MM.1S (cell line): ENCODE data around the gene TSPEAR.
A peak's percentile ranks its signal among the peaks of the same experiment; 100 is the strongest.

Source experiments
- DNase-seq: peaks from one replicate; pipeline ENCODE4 v3.0.0-alpha.2; 2015
- H2AFZ ChIP-seq: fragments of 300-600 bp; sonication (generic); 2 replicates; pipeline ENCODE4 v1.6.0; 2016; ENCODE audit warnings: antibody characterized with exemption, low read length
- H3F3A ChIP-seq: fragments of 300-600 bp; sonication (generic); 2 replicates; pipeline ENCODE4 v1.6.1; 2016; ENCODE audit warnings: mild to moderate bottlenecking, antibody characterized with exemption, low read length, moderate library complexity, mixed read lengths; ENCODE audit not compliant: insufficient read depth
- H3K27ac ChIP-seq: fragments of 300-600 bp; sonication (generic); 2 replicates; pipeline ENCODE4 v1.5.1; 2016; ENCODE audit warnings: mild to moderate bottlenecking, low read length
- H3K27me3 ChIP-seq: fragments of 300-600 bp; sonication (generic); replicated peaks from 2 replicates; pipeline ENCODE4 v1.6.0; 2016; ENCODE audit warnings: low read length; ENCODE audit not compliant: insufficient read depth
- H3K36me3 ChIP-seq: fragments of 300-600 bp; sonication (generic); replicated peaks from 2 replicates; pipeline ENCODE4 v1.6.1; 2016; ENCODE audit warnings: mild to moderate bottlenecking, low read length, mixed read lengths; ENCODE audit not compliant: insufficient read depth
- H3K4me1 ChIP-seq: fragments of 300-600 bp; sonication (generic); 2 replicates; pipeline ENCODE4 v1.6.1; 2016; ENCODE audit warnings: low read length, mixed read lengths
- H3K4me2 ChIP-seq: fragments of 300-600 bp; sonication (generic); 2 replicates; pipeline ENCODE4 v1.6.0; 2016; ENCODE audit warnings: low read depth, low read length
- H3K4me3 ChIP-seq: fragments of 300-600 bp; sonication (generic); 2 replicates; pipeline ENCODE4 v1.5.1; 2016; ENCODE audit warnings: low read length, mixed read lengths
- H3K79me2 ChIP-seq: fragments of 300-600 bp; sonication (generic); 2 replicates; pipeline ENCODE4 v1.6.1; 2016; ENCODE audit warnings: mixed run types, low read length, mixed read lengths
- H3K9ac ChIP-seq: fragments of 300-600 bp; sonication (generic); 2 replicates; pipeline ENCODE4 v1.6.1; 2016; ENCODE audit warnings: low read length, mixed read lengths
- H3K9me2 ChIP-seq: fragments of 300-600 bp; sonication (generic); replicated peaks from 2 replicates; pipeline ENCODE4 v1.6.1; 2016; ENCODE audit warnings: mild to moderate bottlenecking, low read length, mixed read lengths; ENCODE audit not compliant: insufficient read depth
- H3K9me3 ChIP-seq: fragments of 300-600 bp; sonication (generic); replicated peaks from 2 replicates; pipeline ENCODE4 v1.6.1; 2016; ENCODE audit warnings: mild to moderate bottlenecking, low read length, mixed read lengths; ENCODE audit not compliant: insufficient read depth
- H4K20me1 ChIP-seq: fragments of 300-600 bp; sonication (generic); 2 replicates; pipeline ENCODE4 v1.6.1; 2016; ENCODE audit warnings: mild to moderate bottlenecking, low read length, moderate library complexity, mixed read lengths; ENCODE audit not compliant: insufficient read depth
- CTCF ChIP-seq: fragments of 300-600 bp; sonication (generic); IDR thresholded peaks from 2 replicates; pipeline ENCODE4 v1.5.1; 2016; ENCODE audit warnings: antibody characterized with exemption, low read length, mixed read lengths
- EZH2 ChIP-seq: fragments of 300-600 bp; sonication (generic); optimal IDR thresholded peaks from 2 replicates; pipeline ENCODE3; 2017; ENCODE audit warnings: low read depth, mild to moderate bottlenecking, antibody characterized with exemption, low read length, mixed read lengths
- EZH2phosphoT487 ChIP-seq: fragments of 300-600 bp; sonication (generic); IDR thresholded peaks from 2 replicates; pipeline ENCODE4 v1.6.1; 2018; ENCODE audit warnings: antibody characterized with exemption, low read length

TSPEAR gene

DNA sequence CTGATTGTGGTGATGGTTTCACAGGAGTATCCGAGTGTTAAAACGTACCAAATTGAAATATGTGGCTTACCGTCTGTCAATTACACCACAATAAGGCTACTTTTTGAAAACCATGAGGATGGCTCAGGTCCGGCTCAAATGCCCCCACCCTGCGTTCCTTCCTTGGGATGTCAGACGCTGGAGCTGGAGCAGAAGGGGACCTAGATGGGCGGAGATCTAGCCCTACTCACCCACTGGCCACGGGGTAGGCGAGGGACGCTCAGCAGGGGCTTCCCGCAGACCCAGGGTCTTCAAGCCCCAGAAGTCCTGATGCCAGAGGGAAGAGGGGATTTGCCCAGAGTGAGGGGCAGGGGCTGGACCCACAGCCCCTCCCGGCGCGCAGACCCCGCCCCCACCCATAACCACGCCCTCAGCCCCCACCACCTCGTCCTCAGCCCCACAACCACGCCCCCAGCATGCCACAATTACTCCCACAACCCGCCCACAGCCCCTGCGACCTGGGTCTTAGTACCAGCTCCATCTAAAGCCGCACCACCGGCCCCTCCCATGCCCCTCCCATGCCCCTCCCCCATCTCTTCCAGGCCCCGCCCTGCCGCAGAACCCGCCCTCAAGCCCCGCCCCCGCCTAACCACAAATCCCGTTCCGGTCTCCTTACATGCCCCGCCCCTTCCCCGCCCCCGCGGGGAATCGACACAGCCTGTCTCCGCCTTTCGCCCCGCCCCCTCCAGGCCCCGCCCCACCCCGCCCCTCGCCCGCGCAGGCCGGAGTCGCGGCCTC lies 256.4 kb downstream of the TSPEAR start, which contains the start of gene LRRC3:
Gene LRRC3, plus strand, starts transcription at position 764 of the 777 bp plus-strand sequence. CDS start 1,135 bp downstream, outside the sequence.
- peak; percentile 44 for DNase-seq
- no peak for TF ChIP-seq CTCF
- TF ChIP-seq EZH2, result no peak
- TF ChIP-seq EZH2phosphoT487, result no peak
- Histone ChIP-seq H3K4me3 (peak within 1 kb of the TSS; percentile 19; the same call in 1 of the 2 replicates), H3K4me1 (no peaks in the 10 kb centered on the region), H3K27ac (no peak within 1 kb of the TSS), H3K9me2 (no peaks in the 10 kb centered on the region), H3K9me3 (no peaks in the 10 kb centered on the region), H4K20me1 (no peaks in the 10 kb centered on the region), H3K79me2 (no peaks in the 10 kb centered on the region), H3K27me3 (peaks cover 92% of the 10 kb centered on the region), H3K36me3 (no peaks in the 10 kb centered on the region), H3F3A (no peaks in the 10 kb centered on the region), H3K4me2 (peak within 1 kb of the TSS; percentile 22; the same call in 1 of the 2 replicates), H2AFZ (0 out of 2 replicates have a peak within 1 kb of the TSS, but pooled peaks have one; percentile 9), H3K9ac (no peak within 1 kb of the TSS)

DNA sequence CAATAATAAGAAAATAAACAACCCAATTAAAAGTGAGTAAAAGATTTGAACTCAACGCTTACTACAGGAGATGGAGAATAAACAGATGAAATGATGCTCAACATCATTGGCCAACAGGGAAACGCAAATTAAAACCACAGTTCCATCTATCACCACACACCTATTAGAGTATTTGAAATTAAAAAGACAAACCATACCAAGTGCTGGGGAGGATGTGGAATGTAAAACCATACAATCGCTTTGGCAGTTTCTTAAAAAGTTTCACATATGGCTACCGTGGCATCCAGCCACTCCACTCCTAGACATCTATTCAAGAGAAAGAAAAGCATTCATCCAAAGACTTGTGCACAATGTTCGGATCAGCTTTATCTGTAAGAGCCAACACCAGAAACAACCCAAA lies 257.3 kb downstream of the TSPEAR start:
- Histone ChIP-seq H3F3A (no peaks in the 10 kb centered on the region), H3K9me3 (no peaks in the 10 kb centered on the region), H3K4me1 (no peaks in the 10 kb centered on the region), H3K4me2 (no peak overlapping the region), H3K9ac (no peak overlapping the region), H3K9me2 (no peaks in the 10 kb centered on the region), H3K36me3 (no peaks in the 10 kb centered on the region), H3K79me2 (no peaks in the 10 kb centered on the region), H3K27ac (no peak overlapping the region), H3K27me3 (peaks cover 92% of the 10 kb centered on the region), H3K4me3 (no peak overlapping the region), H4K20me1 (no peaks in the 10 kb centered on the region), H2AFZ (no peak overlapping the region)
- TF ChIP-seq EZH2 (no peak), EZH2phosphoT487 (no peak), CTCF (no peak)
- DNase-seq, result no peak

GRCh38 chr21:44453120-44453519 lies 258.3 kb downstream of the TSPEAR start:
- Histone ChIP-seq H2AFZ (no peak overlapping the region), H3K79me2 (no peaks in the 10 kb centered on the region), H3K27ac (no peak overlapping the region), H3K27me3 (peaks cover 92% of the 10 kb centered on the region), H3K9ac (no peak overlapping the region), H3K4me2 (no peak overlapping the region), H3K9me2 (no peaks in the 10 kb centered on the region), H3K4me3 (no peak overlapping the region), H3K9me3 (no peaks in the 10 kb centered on the region), H3K36me3 (no peaks in the 10 kb centered on the region), H3K4me1 (no peaks in the 10 kb centered on the region), H4K20me1 (no peaks in the 10 kb centered on the region), H3F3A (no peaks in the 10 kb centered on the region)
- TF ChIP-seq CTCF, result no peak
- DNase-seq, result no peak
